HL-60 (cell line): ENCODE results near the gene ISL2.
"Not testable (repeated sequence)": the region's sequence is repeated elsewhere in the genome, so short reads cannot be mapped to it uniquely, and the experiment has no call there.

Experiments
- DNase-seq, 2 experiments: peaks; one replicate each; pipeline ENCODE4 v3.0.0-alpha.2; 2010 to 2020; ENCODE audit warnings: low read depth in 1 of 2, low spot score in 1 of 2
- H3K27ac ChIP-seq: fragments of 250-450 bp; sonication (Bioruptor Pico); replicated peaks from 2 replicates; pipeline ENCODE4 v1.5.1; 2020; ENCODE audit warnings: mild to moderate bottlenecking, moderate library complexity
- H3K27me3 ChIP-seq: fragments of 250-450 bp; sonication (Bioruptor Pico); 2 replicates; pipeline ENCODE4 v1.5.1; 2021; ENCODE audit warnings: mild to moderate bottlenecking, moderate library complexity; ENCODE audit not compliant: insufficient read depth, poor library complexity, severe bottlenecking
- H3K4me3 ChIP-seq: replicated peaks from 2 replicates; pipeline ENCODE4 v1.5.1; 2011; ENCODE audit warnings: mild to moderate bottlenecking, control low read depth, low read length; ENCODE audit not compliant: insufficient read depth
- CTCF ChIP-seq: IDR thresholded peaks from one replicate; pipeline ENCODE4 v1.5.1; 2011; ENCODE audit warnings: low read length, control low read depth, inconsistent platforms; ENCODE audit not compliant: insufficient read depth
- GABPA ChIP-seq: IDR thresholded peaks from 2 replicates; pipeline ENCODE4 v1.6.1; 2012; ENCODE audit warnings: low read depth
- POLR2AphosphoS5 ChIP-seq: IDR thresholded peaks from 2 replicates; pipeline ENCODE4 v1.6.1; 2012; ENCODE audit warnings: low read depth
- REST ChIP-seq: IDR thresholded peaks from 2 replicates; pipeline ENCODE4 v1.6.1; 2012; ENCODE audit warnings: low read depth; ENCODE audit not compliant: insufficient replicate concordance
- SPI1 ChIP-seq: IDR thresholded peaks from 2 replicates; pipeline ENCODE4 v1.6.1; 2012; ENCODE audit warnings: low read depth, mild to moderate bottlenecking, borderline replicate concordance

Gene ISL2

GRCh38 chr15:76296849-76297248 lies 39.7 kb upstream of the ISL2 start:
- H3K27me3 ChIP-seq: no peaks in the 10 kb centered on the region
- no peak overlapping the region for H3K27ac ChIP-seq
- peak; percentile 56; the same call in 1 of the 2 replicates for TF ChIP-seq SPI1
- no peak for TF ChIP-seq CTCF
- no peak for DNase-seq
- no peak overlapping the region for H3K4me3 ChIP-seq

- DNase-seq, H3K4me3 ChIP-seq, H3K27ac ChIP-seq, H3K27me3 ChIP-seq: not testable (repeated sequence)
Measured at GRCh38 chr15:76297951-76298350, 38.6 kb upstream of the ISL2 start.

- no peak overlapping the region for H3K4me3 ChIP-seq
- DNase-seq: no peak
- H3K27ac ChIP-seq: no peak overlapping the region
- H3K27me3 ChIP-seq: no peaks in the 10 kb centered on the region
- TF ChIP-seq CTCF (no peak), SPI1 (no peak), POLR2AphosphoS5 (no peak), GABPA (no peak), REST (no peak)
Measured at GRCh38 chr15:76298986-76299385, 37.6 kb upstream of the ISL2 start.

- no peaks in the 10 kb centered on the region for H3K27me3 ChIP-seq
- TF ChIP-seq POLR2AphosphoS5: no peak
- no peak for TF ChIP-seq CTCF
- no peak; the same call in 1 of the 2 replicates for TF ChIP-seq SPI1
- no peak for TF ChIP-seq REST
- TF ChIP-seq GABPA: no peak
- no peak overlapping the region for H3K4me3 ChIP-seq
- H3K27ac ChIP-seq: no peak overlapping the region
- peak in 1 of 2 experiments; percentile 60 for DNase-seq
Measured at GRCh38 chr15:76299786-76300185, 36.8 kb upstream of the ISL2 start.
